Measurements from ENCODE around the gene C1D.

DNA sequence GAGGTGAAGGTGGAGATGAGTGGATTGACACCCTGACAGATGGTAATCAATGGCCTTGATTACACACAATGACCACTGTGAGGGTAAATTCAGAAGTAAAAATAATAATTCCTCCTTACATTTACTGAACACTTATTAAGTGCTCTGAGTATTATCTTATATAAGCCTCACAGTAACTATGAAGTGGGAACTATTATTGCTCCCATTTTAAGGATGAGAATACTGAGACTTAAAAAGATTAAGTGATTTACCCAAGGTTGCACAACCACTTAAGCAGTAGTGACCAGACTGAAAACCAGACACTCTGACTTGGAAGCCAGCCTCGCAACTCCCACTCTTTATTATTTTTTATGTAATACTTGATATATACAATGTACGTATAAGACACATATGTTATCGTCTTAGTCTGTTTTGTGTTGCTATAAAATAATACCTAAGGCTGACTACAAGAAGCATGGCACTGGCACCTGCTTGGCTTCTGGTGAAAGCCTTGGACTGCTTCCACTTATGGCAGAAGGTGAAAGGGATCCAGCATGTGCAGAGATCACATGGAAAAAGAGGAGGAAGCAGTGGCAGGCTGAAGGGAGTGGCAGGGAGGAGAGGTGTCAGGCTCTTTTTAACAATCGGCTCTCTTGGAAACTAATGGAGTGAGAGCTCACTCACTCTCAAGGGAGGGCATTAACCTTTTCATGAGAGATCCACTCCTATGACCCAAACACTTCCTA lies 41.5 kb upstream of the C1D start:
- no peak for TF ChIP-seq POLR2A (IDR thresholded peaks at IDR 0.05; ENCODE audit: low read depth, low read length)
- no peak for TF ChIP-seq CTCF (conservative IDR thresholded peaks at IDR 0.05; ENCODE audit: low read depth, low read length)
- TF ChIP-seq MXI1 (IDR thresholded peaks at IDR 0.05; ENCODE audit: borderline replicate concordance, low read depth, low read length), result no peak
- no peak for TF ChIP-seq BHLHE40 (IDR thresholded peaks at IDR 0.05; ENCODE audit: low read depth, low read length)
